Measurements from ENCODE around the gene CNBP. TPM values are rescaled to one million over a fixed set of nuclear protein-coding genes. Genes with fewer than 3 reads are reported as not detected.
A peak's percentile ranks its signal among the peaks of the same experiment; 100 is the strongest.

The CNBP gene
- total and polyA plus RNA-seq, 2 of the 13 experiments (the other 11 are each of a cell fraction or from before 2014, with no cell fraction given), result 282 to 354 TPM

DNA sequence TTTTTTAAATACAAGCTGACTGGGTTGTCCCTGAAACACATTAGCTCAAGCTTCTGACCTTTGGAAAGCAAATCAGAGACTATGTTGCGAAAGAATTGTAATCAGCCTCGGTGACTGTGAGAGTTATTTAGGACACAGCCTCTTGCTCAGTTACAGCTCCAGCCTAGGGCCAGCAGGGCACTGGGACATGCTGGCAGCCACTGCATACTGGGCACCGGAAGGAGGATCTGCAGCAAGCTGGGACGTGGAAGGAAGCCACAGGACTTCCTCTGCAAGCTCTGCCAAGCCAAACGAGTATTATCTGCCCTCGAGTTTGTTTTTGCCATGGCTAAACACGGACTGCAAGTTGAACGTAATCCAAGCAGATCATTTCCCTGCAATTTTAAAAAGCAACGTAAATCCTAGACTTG is 41.3 kb upstream of the CNBP start (continued):
- TF ChIP-seq HES4 (CRISPR knock-in tag; IDR thresholded peaks at IDR 0.05; ENCODE audit: borderline replicate concordance), result no peak
- no peak for TF ChIP-seq CCDC6 (CRISPR knock-in tag; IDR thresholded peaks at IDR 0.05)
- no peak; the same call in 1 of the 2 replicates for TF ChIP-seq ZBED4 (CRISPR knock-in tag; IDR thresholded peaks at IDR 0.05; ENCODE audit: borderline replicate concordance)
- no peak for TF ChIP-seq ZMAT3 (CRISPR knock-in tag; conservative IDR thresholded peaks at IDR 0.05)
- no peak for TF ChIP-seq ZNF841 (CRISPR knock-in tag; IDR thresholded peaks at IDR 0.05; ENCODE audit: borderline replicate concordance)
- peak; percentile 16; the same call in 1 of the 2 replicates for TF ChIP-seq RFX3 (CRISPR knock-in tag; IDR thresholded peaks at IDR 0.05)
- TF ChIP-seq, protein P1, sequence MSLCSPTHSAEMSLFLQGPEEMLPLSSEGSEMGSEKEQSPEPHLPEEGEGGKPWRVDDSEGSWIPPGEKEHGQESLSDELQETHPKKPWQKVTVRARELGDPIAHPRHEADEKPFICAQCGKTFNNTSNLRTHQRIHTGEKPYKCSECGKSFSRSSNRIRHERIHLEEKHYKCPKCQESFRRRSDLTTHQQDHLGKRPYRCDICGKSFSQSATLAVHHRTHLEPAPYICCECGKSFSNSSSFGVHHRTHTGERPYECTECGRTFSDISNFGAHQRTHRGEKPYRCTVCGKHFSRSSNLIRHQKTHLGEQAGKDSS (CRISPR knock-in tag; IDR thresholded peaks at IDR 0.05; ENCODE audit: borderline replicate concordance, low read depth), result no peak
- no peak for TF ChIP-seq ZSCAN30 (CRISPR knock-in tag; IDR thresholded peaks at IDR 0.05)
- TF ChIP-seq, protein P2, sequence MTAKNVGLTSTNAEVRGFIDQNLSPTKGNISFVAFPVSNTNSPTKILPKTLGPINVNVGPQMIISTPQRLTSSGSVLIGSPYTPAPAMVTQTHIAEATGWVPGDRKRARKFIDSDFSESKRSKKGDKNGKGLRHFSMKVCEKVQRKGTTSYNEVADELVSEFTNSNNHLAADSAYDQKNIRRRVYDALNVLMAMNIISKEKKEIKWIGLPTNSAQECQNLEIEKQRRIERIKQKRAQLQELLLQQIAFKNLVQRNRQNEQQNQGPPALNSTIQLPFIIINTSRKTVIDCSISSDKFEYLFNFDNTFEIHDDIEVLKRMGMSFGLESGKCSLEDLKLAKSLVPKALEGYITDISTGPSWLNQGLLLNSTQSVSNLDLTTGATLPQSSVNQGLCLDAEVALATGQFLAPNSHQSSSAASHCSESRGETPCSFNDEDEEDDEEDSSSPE (CRISPR knock-in tag; IDR thresholded peaks at IDR 0.05), result no peak
- TF ChIP-seq, protein P3, sequence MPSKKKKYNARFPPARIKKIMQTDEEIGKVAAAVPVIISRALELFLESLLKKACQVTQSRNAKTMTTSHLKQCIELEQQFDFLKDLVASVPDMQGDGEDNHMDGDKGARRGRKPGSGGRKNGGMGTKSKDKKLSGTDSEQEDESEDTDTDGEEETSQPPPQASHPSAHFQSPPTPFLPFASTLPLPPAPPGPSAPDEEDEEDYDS (CRISPR knock-in tag; IDR thresholded peaks at IDR 0.05), result peak; percentile 67
- TF ChIP-seq FOXM1 (CRISPR knock-in tag; IDR thresholded peaks at IDR 0.05), result no peak
- no peak for TF ChIP-seq ZNF235 (CRISPR knock-in tag; IDR thresholded peaks at IDR 0.05; ENCODE audit: borderline replicate concordance)
- no peak for TF ChIP-seq ZNF510 (CRISPR knock-in tag; IDR thresholded peaks at IDR 0.05; ENCODE audit: low read depth)
- TF ChIP-seq SRSF9 (IDR thresholded peaks at IDR 0.05; ENCODE audit: borderline replicate concordance, insufficient read depth, low read depth, low read length, poor library complexity, severe bottlenecking), result no peak
- TF ChIP-seq ZNF710 (CRISPR knock-in tag; IDR thresholded peaks at IDR 0.05; ENCODE audit: borderline replicate concordance), result peak; percentile 81; the same call in 1 of the 2 replicates
- TF ChIP-seq TBL1XR1 (IDR thresholded peaks at IDR 0.05; ENCODE audit: borderline replicate concordance, low read length, partially characterized antibody), result no peak
- peak; percentile 72 for TF ChIP-seq HNRNPL (IDR thresholded peaks at IDR 0.05; ENCODE audit: low read depth, low read length)
- TF ChIP-seq FOXO4 (CRISPR knock-in tag; conservative IDR thresholded peaks at IDR 0.05), result no peak

Data from HepG2 (cell line).